Middle frontal gyrus (tissue), 1 donor: ENCODE results near the gene NDST4.

ENCODE experiments used
- DNase-seq: peaks from one replicate; pipeline ENCODE4 v3.0.0-alpha.2; 2015; ENCODE audit warnings: low spot score; ENCODE audit errors: extremely low spot score

The NDST4 gene

GRCh38 chr4:115113506-115114106 is at the start of gene NDST4:
Gene NDST4, minus strand, starts transcription at chr4:115113620. Its CDS starts 36,584 bp downstream, at chr4:115077036.
- DNase-seq: no peak

GRCh38 chr4:115159141-115159540 is 45.7 kb upstream of the NDST4 start:
- DNase-seq: no peak

- no peak for DNase-seq
Measured at GRCh38 chr4:115158296-115158695, 44.9 kb upstream of the NDST4 start.

GRCh38 chr4:115154826-115155225 is 41.4 kb upstream of the NDST4 start:
- no peak for DNase-seq

- DNase-seq: no peak
Measured at GRCh38 chr4:115152965-115153364, 39.5 kb upstream of the NDST4 start.

- no peak for DNase-seq
Measured at GRCh38 chr4:115152081-115152480, 38.7 kb upstream of the NDST4 start.

GRCh38 chr4:115149106-115149505 is 35.7 kb upstream of the NDST4 start:
- DNase-seq: no peak

- no peak for DNase-seq
Measured at GRCh38 chr4:115145393-115146160, 32.2 kb upstream of the NDST4 start.

GRCh38 chr4:115128037-115128436 is 14.6 kb upstream of the NDST4 start:
- DNase-seq: no peak

GRCh38 chr4:115126491-115126890 is 13.1 kb upstream of the NDST4 start:
- no peak for DNase-seq

GRCh38 chr4:115121351-115122043 is 8.1 kb upstream of the NDST4 start:
- no peak for DNase-seq

GRCh38 chr4:115119804-115120352 is 6.5 kb upstream of the NDST4 start:
- no peak for DNase-seq

GRCh38 chr4:115117651-115118050 is 4.2 kb upstream of the NDST4 start:
- no peak for DNase-seq

GRCh38 chr4:115110191-115111181 is 2.9 kb downstream of the NDST4 start:
- DNase-seq: no peak

- DNase-seq: no peak
Measured at GRCh38 chr4:115108850-115109249, 4.6 kb downstream of the NDST4 start.

- DNase-seq: no peak
Measured at GRCh38 chr4:115107411-115107810, 6.0 kb downstream of the NDST4 start.

- DNase-seq: no peak
Measured at GRCh38 chr4:115101675-115102074, 11.7 kb downstream of the NDST4 start.

- no peak for DNase-seq
Measured at GRCh38 chr4:115090483-115091075, 22.8 kb downstream of the NDST4 start.

- DNase-seq: no peak
Measured at GRCh38 chr4:115082633-115083032, 30.8 kb downstream of the NDST4 start.

GRCh38 chr4:115076691-115077090 is 36.7 kb downstream of the NDST4 start:
- no peak for DNase-seq
